T47D (cell line): ENCODE results near the gene CNOT3.
"Not testable (repeated sequence)": the region's sequence is repeated elsewhere in the genome, so short reads cannot be mapped to it uniquely, and the experiment has no call there.

ENCODE experiments used
- DNase-seq, 2 experiments: peaks; one replicate each; pipeline versions ENCODE4 v3.0.0 to v3.0.0-alpha.2; 2011 to 2012; ENCODE audit warnings: low read depth in 1 of 2, low spot score in 1 of 2
- JUND ChIP-seq: IDR thresholded peaks from 2 replicates; pipeline ENCODE4 v1.6.1; 2012; ENCODE audit warnings: low read depth
- in situ Hi-C: cut with HindIII; loops from 2 replicates; pipeline ENCODE4 v1.10.0; 2016; ENCODE audit warnings: low sequenced_read_pairs, low pct_unique_long_range_greater_than_20kb

CNOT3 gene

GRCh38 chr19:54189735-54190502, 52.4 kb downstream of the CNOT3 start:
- TF ChIP-seq JUND, result no peak
- DNase-seq, result peak; percentile 87 to 99
- in situ Hi-C loops, result no loop called here

GRCh38 chr19:54190503-54191010, 53.0 kb downstream of the CNOT3 start:
- TF ChIP-seq JUND, result no peak
- in situ Hi-C loops, result no loop called here
- peak; percentile 55 to 99 for DNase-seq

GRCh38 chr19:54191011-54191810, 53.6 kb downstream of the CNOT3 start, which contains the start of gene TSEN34:
Gene TSEN34, plus strand, starts transcription at chr19:54191308. Its CDS starts 57 bp downstream, at chr19:54191365.
- in situ Hi-C loops, result no loop called here
- peak in 1 of 2 experiments; percentile 51 for DNase-seq

GRCh38 chr19:54191811-54192453, 54.4 kb downstream of the CNOT3 start:
- in situ Hi-C loops, result no loop called here
- no peak for TF ChIP-seq JUND
- no peak for DNase-seq

More at GRCh38 chr19:54191011-54191810, 53.6 kb downstream of the CNOT3 start, which contains the start of gene TSEN34:
- no peak for TF ChIP-seq JUND

GRCh38 chr19:54193011-54193410, 55.4 kb downstream of the CNOT3 start:
- DNase-seq, result no peak
- no peak for TF ChIP-seq JUND
- in situ Hi-C loops, result no loop called here

GRCh38 chr19:54194463-54194862, 56.9 kb downstream of the CNOT3 start:
- in situ Hi-C loops, DNase-seq: not testable (repeated sequence)

- in situ Hi-C loops, result no loop called here
- TF ChIP-seq JUND, result no peak
- DNase-seq, result no peak
Measured at GRCh38 chr19:54196536-54196935, 59.0 kb downstream of the CNOT3 start.

GRCh38 chr19:54197121-54197520, 59.6 kb downstream of the CNOT3 start:
- in situ Hi-C loops, result no loop called here
- no peak for TF ChIP-seq JUND
- DNase-seq, result no peak

- in situ Hi-C loops, result no loop called here
- no peak for TF ChIP-seq JUND
- DNase-seq, result no peak
Measured at GRCh38 chr19:54199401-54199800, 61.8 kb downstream of the CNOT3 start.

GRCh38 chr19:54201172-54201701, 63.7 kb downstream of the CNOT3 start:
- TF ChIP-seq JUND, result no peak
- DNase-seq, result no peak
- in situ Hi-C loops, result no loop called here

- in situ Hi-C loops, result no loop called here
- no peak for TF ChIP-seq JUND
- DNase-seq, result no peak
Measured at GRCh38 chr19:54201980-54202379, 64.4 kb downstream of the CNOT3 start.

GRCh38 chr19:54203151-54203611, 65.6 kb downstream of the CNOT3 start:
- DNase-seq, result no peak
- no peak for TF ChIP-seq JUND
- in situ Hi-C loops, result no loop called here
